Smooth muscle cell of the brain vasculature (primary cell): ENCODE measurements around the gene AHNAK2.
"Not testable (repeated sequence)": the region's sequence is repeated elsewhere in the genome, so short reads cannot be mapped to it uniquely, and the experiment has no call there.

Experiments used
- DNase-seq: peaks from one replicate; pipeline ENCODE4 v3.0.0-alpha.2; 2012; ENCODE audit warnings: low read depth, low spot score

Gene AHNAK2

DNA sequence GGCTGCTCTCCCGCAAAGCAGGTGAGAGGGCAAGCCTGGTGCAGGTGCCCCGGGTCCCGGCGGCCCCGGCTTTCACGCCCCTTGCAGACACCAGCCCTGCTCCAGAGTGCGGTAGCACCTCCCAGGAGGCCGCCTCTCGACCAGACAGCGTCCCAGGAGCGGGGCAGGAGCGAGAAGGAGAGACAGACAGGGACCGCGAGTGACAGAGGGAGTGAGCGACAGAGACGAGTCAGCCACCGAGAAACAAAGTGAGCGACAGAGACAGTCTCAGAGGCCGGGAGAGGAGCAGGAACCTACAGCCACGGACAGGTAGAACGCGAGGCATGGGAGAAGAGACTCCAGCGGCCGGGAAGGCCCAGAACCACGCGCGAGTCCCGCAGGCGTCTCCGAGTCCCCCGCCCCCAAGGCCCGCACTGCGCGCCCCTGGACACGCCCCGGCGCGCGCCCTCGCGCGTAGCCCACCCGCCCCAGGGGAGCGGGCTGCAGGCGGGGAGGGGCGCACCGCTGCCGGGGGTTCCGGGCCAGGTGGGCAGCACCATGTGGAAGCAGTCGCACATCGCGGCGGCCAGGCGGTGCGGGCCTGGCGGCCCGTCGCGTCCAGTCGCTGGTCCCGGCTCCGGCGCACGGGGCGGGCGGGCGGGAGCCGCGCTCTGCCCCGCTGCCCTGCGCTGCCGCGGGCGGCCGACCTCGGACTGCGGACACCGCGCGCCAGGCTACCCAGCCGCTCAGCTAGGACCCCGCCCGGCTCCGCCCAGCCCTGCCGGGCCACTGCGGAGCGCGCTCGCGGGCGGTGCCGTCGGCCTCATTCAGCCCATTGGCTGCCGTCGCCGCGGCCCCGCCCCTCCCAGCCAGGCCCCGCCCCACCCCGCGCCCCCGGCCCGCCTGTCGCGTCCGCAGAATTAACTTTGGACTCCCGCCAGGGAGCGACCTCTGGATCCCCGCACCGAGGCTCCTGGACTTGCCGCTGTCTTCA, at the start of gene AHNAK2:
AHNAK2 (minus strand) TSS at position 694 of the 973 bp plus-strand sequence; CDS start at position 557, 137 bp downstream.
- no peak for DNase-seq

DNA sequence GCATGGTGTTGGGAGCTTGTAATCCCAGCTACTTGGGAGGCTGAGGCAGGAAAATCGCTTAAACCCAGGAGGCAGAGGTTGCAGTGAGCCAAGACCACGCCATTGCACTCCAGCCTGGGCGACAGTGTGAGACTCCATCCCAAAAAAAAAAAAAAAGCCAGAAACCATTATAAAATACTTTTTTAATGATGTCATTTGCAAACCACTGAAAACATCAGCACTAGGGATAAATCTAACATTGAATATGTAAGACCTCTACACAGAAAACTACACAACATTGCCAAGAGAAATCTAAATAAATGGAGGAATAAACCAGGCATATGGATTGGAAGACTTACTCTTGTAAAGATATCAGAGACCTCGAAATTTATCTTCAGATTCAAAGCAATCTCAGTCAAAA, 49.5 kb upstream of the AHNAK2 start:
- not testable (repeated sequence) for DNase-seq

DNA sequence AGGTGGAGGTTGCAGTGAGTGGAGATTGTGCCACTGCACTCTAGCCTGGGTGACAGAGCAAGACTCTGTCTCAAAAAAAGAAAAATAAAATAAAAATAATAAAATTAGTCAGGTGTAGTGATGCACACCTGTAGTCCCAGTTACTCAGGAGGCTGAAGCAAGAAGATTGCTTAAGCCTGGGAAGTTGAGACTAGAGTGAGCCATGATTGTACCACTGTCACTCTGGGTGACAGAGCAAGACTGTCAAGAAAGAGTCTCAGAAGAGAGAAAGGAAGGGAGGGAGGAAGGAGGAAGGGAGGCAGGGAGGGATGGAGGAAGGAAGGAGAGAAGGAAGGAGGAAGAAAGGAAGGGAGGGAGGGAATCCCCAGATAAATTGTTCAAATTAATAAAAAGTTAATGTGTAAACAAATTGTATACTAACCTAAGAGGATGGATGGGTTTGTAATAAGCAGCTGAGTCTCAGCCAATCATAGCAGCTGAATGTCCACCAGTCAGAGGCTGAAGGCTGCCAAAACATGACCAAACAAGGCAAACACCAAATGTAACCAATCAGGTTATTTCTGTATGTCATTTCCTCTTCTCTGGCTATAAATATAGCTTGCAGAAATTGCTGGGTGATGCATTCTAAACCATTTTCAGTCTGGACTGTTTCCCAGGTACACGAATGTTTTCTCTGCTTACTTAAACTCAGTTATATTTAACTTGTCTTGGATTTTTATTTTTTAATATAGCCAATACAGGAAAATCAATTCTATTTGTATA, 48.8 kb upstream of the AHNAK2 start:
- no peak for DNase-seq

DNA sequence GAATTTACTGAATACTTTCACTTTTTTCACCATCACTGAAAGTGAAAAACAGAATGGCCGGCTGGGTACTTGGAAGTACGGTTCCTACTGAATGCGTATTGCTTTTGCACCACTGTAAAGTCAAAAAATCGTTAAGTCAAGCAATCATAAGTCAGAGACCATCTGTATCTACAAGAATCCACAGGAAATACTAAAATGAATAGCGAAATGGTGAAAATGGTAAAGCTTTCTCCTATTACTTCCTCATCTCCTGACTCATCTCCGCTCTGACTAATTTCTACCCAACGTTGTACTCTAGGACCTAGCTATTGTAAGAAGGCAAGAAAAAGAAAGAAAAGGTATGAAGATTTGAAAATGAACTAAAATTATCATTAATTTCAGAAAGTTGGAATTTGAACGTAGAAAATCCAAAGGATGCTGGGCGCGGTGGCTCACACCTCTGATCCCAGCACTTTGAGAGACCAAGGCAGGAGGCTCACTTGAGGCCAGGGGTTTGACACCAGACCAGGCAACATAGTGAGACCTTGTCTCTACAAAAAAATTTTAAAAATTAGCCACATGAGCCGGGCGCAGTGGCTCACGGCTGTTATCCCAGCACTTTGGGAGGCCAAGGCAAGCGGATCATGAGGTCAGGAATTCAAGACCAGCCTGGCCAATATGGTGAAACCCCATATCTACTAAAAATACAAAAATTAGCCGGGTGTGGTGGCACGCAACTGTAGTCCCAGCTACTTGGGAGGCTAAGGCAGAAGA, 48.0 kb upstream of the AHNAK2 start:
- DNase-seq, result no peak

DNA sequence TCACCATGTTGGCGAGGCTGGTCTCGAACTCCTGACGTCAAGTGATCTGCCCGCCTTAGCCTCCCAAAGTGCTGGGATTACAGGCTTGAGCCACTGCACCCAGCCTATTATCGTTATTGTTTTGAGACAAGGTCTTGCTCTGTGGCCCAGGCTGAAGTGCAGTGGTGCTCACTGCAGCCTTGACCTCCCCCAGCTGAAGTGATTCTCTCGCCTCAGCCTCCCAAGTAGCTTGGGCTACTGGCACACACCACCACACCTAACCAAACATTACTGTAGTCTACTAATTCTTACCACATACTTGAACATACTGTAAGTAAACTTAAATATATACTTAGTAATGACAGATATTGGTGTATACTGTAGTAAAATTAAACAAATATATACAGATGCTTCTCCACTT, 47.3 kb upstream of the AHNAK2 start:
- no peak for DNase-seq

DNA sequence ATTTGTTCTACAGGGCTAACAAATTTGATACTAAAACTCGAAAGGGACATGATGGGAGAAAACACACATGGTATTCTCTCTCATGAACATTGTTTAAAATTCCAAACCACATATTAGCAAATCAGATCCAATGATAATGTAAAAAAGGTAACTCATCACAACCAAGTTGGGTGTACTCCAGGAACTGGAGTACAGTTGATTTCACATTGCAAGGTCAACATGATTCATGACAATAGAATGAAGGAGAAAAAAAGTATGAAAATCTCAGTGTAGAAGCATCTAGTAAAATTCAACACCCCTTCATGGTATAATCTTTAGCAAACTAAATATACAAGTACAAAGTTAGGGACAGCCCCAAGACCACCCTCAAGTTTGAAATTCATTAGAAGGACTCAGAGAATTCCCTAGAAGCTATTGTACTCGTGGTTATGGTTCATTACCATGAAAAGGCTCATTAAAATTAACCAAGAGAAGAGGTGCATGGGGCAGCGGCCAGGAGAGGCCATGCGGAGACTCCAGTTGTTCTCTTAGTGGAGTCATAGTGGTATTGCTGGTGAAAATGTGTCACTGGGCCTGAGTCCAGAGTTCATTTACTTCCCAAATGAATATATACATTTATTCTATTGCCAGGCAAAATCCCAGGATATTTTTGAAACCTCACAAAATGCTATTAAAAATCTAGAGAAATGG, 45.8 kb upstream of the AHNAK2 start:
- no peak for DNase-seq

DNA sequence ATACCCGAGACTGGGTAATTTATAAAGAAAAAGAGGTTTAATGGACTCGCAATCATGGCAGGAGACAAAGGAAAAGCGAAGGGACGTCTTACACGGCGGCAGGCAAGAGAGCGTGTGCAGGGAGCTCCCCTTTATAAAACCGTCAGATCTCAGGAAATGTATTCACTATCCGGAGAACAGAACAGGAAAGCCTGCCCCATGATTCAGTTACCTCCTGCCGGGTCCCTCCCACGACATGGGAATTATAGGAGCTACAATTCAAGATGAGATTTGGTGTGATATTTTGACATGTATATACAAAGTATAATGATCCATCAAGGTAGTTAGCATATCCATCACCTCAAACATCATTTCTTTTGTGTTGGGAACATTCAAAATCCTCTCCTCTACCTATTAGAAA, 45.0 kb upstream of the AHNAK2 start:
- DNase-seq, result no peak

DNA sequence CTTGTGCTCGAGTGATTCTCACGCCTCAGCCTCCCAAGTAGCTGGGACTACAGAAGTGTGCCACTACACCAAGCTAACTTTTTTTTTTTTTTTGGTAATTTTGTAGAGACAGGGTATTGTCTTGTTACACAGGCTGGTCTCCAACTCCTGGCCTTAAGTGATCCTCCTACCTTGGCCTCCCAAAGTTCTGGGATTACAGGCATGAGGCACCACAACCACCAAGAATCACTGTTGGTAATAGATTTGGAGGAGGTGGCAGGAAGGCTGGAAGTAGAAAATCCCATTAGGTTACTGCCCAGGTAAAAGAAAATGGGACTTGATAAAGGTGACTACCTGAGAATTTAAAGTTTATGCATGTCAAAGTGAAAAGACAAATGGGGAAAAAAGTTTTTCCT, 44.1 kb upstream of the AHNAK2 start:
- no peak for DNase-seq

DNA sequence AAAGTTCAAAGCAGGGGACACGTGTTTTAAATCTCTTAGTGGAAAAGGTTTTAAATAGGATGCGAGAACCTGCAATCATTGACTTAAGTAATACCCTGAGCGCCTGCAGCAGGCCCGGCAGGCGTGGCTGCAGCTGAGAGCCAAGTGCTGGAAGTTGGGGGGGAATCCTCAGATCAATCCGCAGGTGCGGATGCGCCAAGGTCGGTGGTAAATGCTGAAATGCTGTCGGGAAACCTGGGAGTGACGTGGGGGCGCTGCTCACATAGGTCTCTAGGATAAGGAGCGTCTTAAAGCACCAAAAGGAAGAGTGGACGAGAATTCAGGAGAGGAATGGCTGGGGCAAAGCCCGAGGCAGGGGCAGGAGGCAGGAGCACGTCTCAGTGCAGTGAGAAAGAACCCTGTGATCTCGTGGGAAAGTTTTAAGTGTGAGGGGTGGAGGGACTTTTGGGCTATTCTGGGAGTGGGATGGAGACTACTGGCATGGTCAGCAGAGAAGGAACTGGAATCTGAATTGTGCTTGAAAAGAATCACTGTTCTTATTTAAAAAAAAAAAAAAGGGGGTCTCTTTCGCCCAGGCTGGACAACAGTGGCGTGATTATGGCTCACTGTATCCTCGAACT, 43.6 kb upstream of the AHNAK2 start:
- DNase-seq, result no peak

DNA sequence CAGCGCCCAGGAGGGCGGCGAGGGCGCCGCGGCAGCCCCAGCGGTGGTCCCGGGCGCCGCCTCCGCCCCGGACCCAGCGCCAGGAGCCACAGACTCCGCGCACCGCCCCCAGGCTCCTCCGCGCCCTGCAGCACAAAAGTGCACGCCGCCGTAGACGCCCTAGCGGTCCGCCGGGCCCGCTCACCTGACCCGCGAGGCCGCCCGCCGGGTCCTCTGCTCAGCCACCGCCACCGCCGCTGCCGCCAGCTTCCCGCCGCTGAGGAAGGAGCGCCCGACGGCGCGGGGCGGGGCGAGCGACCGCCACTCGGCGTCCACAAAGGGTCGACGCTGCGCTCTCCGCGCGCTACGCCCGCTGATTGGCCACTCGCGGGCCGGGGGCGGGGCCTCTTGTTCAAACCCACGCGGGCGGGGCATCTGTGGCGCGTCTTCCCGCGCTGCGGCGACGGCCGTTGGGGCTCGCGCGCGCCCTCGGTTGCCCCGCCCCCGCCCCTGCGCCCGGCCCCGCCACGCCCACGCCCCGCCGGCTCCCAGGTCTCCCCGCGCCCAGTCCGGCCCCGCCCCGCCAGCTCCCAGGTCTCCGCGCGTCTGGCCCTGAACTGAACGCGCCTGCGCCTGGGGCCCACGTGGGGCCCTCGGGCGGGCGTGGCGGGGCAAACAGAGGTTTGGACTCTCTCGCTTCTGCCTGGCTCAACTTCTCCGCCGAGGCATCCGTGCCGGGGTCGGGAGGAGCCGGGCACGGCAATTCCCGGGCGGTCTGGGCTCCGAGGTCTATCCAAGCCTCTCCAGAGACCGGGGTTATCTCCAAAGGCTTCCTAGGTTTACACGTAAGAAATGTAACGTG, 42.9 kb upstream of the AHNAK2 start, which contains the start of gene CDCA4:
CDCA4 (minus strand) TSS at position 269 of the 841 bp plus-strand sequence. CDS start 9,154 bp downstream, outside the sequence.
- DNase-seq, result peak; percentile 94

DNA sequence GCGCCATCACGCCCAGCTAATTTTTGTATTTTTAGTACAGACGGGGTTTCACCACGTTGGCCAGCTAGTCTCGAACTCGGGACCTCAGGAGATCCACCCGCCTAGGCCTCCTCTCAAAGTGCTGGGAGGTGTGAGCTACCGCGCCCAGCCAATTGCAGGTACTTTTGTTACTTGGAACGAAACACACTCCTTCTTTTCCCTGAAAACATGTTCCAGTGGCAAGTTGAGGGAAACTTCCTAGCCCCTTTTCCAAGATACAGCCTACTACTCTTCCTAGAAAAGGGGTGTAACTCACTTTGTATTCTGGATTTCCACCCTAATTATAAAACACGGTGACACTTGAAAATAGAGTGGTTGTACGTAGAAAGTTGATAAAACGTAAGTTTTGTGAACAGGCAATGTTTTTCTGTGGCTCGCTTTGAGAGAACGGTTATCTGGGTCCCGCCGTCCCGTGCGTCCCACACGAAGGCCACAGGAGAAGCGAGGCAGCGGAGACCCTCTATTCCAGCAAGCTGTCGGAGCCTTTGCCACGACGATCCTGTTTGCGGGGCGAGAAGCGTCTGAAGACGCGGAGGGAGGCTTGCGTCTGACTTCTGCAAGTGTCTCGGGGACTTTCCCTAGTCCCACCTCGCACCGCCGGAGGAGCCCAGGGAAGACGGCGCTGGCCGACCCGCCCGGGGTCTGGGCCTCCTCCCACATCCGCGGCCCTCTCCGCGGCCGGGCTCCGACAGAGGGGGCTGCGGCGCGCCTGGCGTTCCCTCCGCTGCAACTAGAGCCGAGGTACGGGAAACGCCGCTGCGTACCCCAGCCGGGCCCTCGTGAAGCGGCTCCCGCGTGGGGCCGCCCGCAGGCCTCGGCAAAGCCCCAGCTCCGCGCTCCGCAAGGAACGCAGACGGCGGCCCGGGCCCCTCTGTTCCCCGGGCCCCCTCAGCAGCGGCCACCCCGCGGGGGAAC, 42.0 kb upstream of the AHNAK2 start:
- no peak for DNase-seq

DNA sequence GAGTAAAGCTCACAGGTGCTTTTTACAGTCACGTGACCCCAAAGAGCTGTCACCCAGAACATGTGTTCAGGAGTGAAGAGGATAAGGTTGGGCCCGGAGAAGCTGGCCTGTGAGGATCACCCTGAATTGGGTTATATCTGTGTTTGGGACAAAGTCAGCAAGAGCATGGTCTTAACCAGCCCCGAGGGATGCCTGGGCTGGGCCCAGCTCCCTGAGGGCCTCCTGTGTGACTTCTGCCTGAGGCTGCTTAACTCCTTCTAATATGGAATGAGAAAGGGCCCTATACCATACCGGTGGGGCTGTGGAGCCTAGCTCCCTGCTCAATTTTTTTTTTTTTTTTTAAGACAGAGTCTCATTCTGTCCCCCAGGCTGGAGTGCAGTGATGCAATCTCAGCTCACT, 40.2 kb upstream of the AHNAK2 start:
- DNase-seq, result no peak

DNA sequence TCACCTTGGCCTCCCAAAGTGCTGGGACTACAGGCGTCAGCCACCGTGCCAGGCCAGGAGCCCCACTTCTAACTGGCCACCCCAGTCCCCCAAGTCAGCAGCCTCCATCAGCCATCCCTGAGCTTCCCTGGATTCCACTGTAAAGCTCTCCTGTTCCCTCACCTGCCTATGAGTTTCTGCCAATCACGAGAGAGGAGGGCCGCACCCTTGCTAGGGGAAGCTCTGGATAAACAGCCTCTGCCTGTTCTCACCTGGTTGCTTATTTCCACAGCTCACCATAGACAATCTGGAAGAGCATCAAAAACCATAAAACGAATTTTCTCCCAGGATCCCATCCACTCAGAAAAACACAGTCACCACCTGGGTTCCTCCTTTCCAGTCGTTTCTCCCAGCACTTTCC, 37.7 kb upstream of the AHNAK2 start:
- DNase-seq, result no peak

DNA sequence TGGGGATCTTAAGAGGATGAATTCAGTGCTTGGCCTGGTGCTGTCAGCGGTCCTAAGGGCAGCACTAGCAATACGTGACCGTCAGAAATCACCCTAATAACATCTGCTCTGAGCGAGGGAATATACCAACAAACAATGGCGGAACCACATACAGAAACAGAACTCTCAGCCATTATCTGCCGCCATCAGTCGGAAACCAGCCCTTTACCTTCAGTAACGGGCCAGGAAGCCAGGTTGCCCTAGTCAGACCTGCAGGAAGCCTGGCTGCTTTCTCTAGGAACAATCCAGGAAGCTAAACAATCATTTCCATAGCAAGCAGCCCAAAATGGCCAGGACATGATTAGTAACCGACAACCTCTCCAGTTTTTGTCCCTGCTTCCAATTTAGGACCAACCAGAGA, 37.1 kb upstream of the AHNAK2 start:
- DNase-seq, result no peak

DNA sequence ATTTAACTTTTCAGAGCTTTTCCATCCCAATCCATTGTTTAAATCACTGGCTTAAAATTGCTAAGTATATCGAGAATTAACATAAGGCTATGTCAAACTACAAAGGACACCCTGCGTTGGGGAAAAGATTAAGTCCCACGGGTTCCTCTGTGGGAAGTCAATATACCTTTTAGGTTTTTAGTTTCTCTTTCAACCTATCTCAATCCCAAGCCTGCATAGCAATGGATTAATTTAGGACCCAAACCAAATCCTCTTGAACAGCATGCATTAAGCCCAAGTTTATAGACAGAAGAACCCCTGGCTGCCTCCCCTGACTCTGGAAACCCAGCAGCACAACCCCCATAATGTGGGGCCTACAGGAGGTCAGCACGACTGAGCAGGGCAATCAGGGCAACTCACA, 36.5 kb upstream of the AHNAK2 start:
- DNase-seq, result no peak

DNA sequence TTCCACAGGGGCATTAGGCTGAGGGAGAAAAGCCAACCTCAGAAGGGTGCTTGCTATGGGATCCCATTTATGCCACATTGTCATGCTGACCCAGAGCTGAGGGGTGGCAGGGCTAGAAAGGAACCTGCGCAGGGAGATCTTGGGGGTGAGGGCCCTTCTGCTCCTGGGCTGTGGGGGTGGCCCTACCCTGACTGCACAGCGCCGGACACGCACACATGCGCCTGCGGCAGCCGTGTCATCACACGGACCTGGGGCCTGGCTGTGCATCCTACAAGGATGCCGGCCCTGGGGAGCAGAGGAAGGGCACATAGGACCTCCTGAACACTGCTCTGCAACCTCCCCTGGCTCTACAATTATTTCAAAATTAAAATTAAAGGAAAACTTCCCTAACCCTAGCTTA, 35.9 kb upstream of the AHNAK2 start:
- DNase-seq, result no peak

DNA sequence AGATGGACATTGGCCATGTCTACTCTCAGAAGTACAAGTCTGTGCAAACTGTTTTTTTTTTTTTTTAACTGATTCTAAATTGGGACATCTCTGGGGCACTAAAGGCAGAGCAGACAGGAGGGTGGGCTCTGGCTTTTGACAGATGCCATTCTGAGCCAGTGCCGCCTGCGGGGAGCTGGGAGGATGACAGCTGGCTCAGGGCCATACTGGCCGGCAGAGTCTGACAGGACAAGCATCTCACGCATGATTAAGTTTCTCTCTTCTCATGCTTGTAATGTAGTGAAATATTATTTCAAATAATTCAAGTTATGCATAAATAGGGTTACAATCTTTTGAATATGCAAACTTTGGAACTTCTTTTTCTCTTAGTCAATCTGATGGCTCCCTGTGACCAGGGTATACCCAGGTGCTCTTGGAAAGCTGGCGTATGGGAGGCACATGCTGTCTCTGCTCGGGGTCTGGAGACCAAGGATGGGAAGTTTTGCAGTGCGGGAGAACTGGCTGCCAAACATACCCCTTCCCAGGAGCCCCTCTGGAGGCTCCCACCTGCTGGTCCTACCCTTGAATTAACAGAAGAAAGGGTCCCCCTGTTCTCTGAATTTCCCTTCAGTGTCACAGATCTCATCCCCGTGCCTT, 35.1 kb upstream of the AHNAK2 start:
- DNase-seq, result no peak
